ENCODE results near the gene TTC39C.

TTC39C gene

GRCh38 chr18:24126155-24126961 is 111.8 kb downstream of the TTC39C start:
- no peak overlapping the region for H3K4me3 ChIP-seq (ENCODE audit: low read depth, low read length)
- H3K36me3 ChIP-seq, result peaks cover 2% of the 10 kb centered on the region
- H3K27ac ChIP-seq, result no peak overlapping the region
- no peaks in the 10 kb centered on the region for H3K9me3 ChIP-seq (ENCODE audit: severe bottlenecking)
- TF ChIP-seq, protein P1, sequence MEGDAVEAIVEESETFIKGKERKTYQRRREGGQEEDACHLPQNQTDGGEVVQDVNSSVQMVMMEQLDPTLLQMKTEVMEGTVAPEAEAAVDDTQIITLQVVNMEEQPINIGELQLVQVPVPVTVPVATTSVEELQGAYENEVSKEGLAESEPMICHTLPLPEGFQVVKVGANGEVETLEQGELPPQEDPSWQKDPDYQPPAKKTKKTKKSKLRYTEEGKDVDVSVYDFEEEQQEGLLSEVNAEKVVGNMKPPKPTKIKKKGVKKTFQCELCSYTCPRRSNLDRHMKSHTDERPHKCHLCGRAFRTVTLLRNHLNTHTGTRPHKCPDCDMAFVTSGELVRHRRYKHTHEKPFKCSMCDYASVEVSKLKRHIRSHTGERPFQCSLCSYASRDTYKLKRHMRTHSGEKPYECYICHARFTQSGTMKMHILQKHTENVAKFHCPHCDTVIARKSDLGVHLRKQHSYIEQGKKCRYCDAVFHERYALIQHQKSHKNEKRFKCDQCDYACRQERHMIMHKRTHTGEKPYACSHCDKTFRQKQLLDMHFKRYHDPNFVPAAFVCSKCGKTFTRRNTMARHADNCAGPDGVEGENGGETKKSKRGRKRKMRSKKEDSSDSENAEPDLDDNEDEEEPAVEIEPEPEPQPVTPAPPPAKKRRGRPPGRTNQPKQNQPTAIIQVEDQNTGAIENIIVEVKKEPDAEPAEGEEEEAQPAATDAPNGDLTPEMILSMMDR (IDR thresholded peaks at IDR 0.05; ENCODE audit: low read depth, low read length), result no peak
- no peaks in the 10 kb centered on the region for H3K27me3 ChIP-seq (ENCODE audit: insufficient read depth, low read depth, severe bottlenecking)
- DNase-seq, result no peak

DNA sequence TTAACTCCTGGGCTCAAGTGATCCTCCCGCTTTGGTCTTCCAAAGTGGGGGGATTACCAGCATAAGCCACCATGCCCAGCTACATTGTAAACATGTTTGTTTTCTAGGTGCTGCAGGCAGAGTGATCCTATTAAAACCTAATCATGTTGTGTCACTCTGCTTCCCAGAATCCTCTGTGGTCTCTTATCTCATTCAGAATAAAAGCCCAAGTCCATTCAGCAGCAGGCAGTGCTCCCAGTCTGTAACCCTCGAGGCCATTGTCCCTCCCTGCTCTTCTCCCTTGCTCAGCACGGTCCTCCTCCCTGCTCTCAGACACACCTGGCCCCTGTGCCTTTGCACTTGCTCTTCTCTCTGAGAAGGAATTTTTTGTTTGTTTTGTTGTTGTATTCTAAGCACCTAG is 113.2 kb downstream of the TTC39C start:
- H3K27ac ChIP-seq, result no peak overlapping the region
- TF ChIP-seq, protein P1 (IDR thresholded peaks at IDR 0.05; ENCODE audit: low read depth, low read length), result no peak
- peaks cover 2% of the 10 kb centered on the region for H3K36me3 ChIP-seq

DNA sequence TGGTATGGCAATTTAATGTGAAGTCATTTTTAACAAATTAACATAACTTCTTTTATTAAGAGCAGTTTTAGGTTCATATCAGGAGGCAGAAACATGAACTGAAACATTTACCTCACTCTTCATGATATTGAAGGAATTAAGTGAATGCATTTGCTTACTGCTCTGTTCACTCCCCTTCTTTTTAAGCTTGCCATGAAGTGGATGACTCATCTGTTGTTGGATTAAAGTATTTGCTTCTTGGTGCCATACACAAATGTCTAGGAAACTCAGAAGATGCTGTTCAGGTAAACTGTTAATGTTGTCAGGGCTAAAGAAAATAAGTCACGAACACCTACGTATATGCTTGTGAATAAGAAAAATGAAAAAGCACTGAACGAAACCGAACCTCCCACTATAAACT is 114.1 kb downstream of the TTC39C start:
- H3K27ac ChIP-seq, result no peak overlapping the region
- H3K36me3 ChIP-seq, result peaks cover 2% of the 10 kb centered on the region
- H3K4me3 ChIP-seq (ENCODE audit: low read depth, low read length), result no peak overlapping the region
- no peaks in the 10 kb centered on the region for H3K9me3 ChIP-seq (ENCODE audit: severe bottlenecking)
- DNase-seq, result no peak
- TF ChIP-seq, protein P1 (IDR thresholded peaks at IDR 0.05; ENCODE audit: low read depth, low read length), result no peak
- H3K27me3 ChIP-seq (ENCODE audit: insufficient read depth, low read depth, severe bottlenecking), result no peaks in the 10 kb centered on the region

More for the DNA sequence above, 113.2 kb downstream of the TTC39C start:
- H3K9me3 ChIP-seq (ENCODE audit: severe bottlenecking), result no peaks in the 10 kb centered on the region
- no peaks in the 10 kb centered on the region for H3K27me3 ChIP-seq (ENCODE audit: insufficient read depth, low read depth, severe bottlenecking)
- H3K4me3 ChIP-seq (ENCODE audit: low read depth, low read length), result no peak overlapping the region
- DNase-seq, result no peak

- no peak for DNase-seq
- Histone ChIP-seq H3K9me3 (ENCODE audit: severe bottlenecking) (no peaks in the 10 kb centered on the region), H3K4me3 (ENCODE audit: low read depth, low read length) (no peak overlapping the region), H3K27me3 (ENCODE audit: insufficient read depth, low read depth, severe bottlenecking) (no peaks in the 10 kb centered on the region), H3K27ac (no peak overlapping the region), H3K36me3 (peaks cover 2% of the 10 kb centered on the region)
- TF ChIP-seq, protein P1 (IDR thresholded peaks at IDR 0.05; ENCODE audit: low read depth, low read length), result no peak
Measured at GRCh38 chr18:24130494-24130893, 115.9 kb downstream of the TTC39C start.

- TF ChIP-seq, protein P1 (IDR thresholded peaks at IDR 0.05; ENCODE audit: low read depth, low read length), result no peak
- H3K27me3 ChIP-seq (ENCODE audit: insufficient read depth, low read depth, severe bottlenecking), result no peaks in the 10 kb centered on the region
- H3K4me3 ChIP-seq (ENCODE audit: low read depth, low read length), result no peak overlapping the region
- no peaks in the 10 kb centered on the region for H3K9me3 ChIP-seq (ENCODE audit: severe bottlenecking)
- DNase-seq, result no peak
- no peak overlapping the region for H3K27ac ChIP-seq
- H3K36me3 ChIP-seq, result no peaks in the 10 kb centered on the region; the same call in 1 of the 2 replicates
Measured at GRCh38 chr18:24136967-24137373, 122.4 kb downstream of the TTC39C start.

DNA sequence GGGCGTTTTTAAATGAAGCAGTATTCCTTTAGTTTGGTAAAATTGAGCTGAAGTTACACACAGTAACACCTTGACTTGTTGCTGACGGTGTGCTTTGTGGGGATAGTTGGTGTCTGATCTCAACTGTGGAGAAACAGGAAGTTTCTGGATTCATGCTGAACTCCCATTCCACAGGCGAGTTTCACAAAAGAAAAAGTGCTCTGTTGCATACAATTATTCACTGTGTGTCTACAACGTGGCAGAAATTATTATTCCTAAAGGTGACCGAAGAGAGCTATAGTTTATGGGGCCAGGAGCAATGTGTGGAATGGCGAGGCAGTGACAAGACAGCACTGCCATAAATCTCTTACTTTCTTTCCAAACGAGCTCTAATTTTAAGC is 123.8 kb downstream of the TTC39C start:
- TF ChIP-seq, protein P1 (IDR thresholded peaks at IDR 0.05; ENCODE audit: low read depth, low read length), result no peak
- Histone ChIP-seq H3K4me3 (ENCODE audit: low read depth, low read length) (peak overlapping the region; percentile 49), H3K9me3 (ENCODE audit: severe bottlenecking) (no peaks in the 10 kb centered on the region), H3K27me3 (ENCODE audit: insufficient read depth, low read depth, severe bottlenecking) (no peaks in the 10 kb centered on the region), H3K36me3 (no peaks in the 10 kb centered on the region), H3K27ac (no peak overlapping the region)
- DNase-seq, result no peak
